OCI-LY7 (cell line): Measurements from ENCODE around the gene ENHO. TPM values are rescaled to one million over a fixed set of nuclear protein-coding genes. Genes with fewer than 3 reads are reported as not detected.

ENCODE experiments used
- BruUV-seq: library from RNA; stranded (reverse); fragments of 400-500 nt; replicated peaks from 2 replicates; lab custom pipeline; 2021; lab: Mats Ljungman, UMichigan
- CTCF ChIA-PET: fragments of 300-600 bp; sonication (Branson Sonifier 250); formaldehyde crosslinking; loops from one replicate; lab custom pipeline; 2022; ENCODE audit warnings: antibody characterized with exemption; ENCODE audit not compliant: unreplicated experiment; lab: Charles Lee
- POLR2A ChIA-PET: fragments of 300-600 bp; sonication (Branson Sonifier 250); formaldehyde crosslinking; loops from one replicate; lab custom pipeline; 2022; ENCODE audit warnings: antibody characterized with exemption; lab: Charles Lee
- DNase-seq: peaks from one replicate; pipeline ENCODE4 v3.0.0-alpha.2; 2015; ENCODE audit warnings: low spot score
- H2AFZ ChIP-seq: fragments of 200-600 bp; sonication (generic), shearing (Covaris generic); 2 replicates; pipeline ENCODE4 v1.6.1; 2014; ENCODE audit warnings: mild to moderate bottlenecking, antibody characterized with exemption, low read length, moderate library complexity
- H3K27ac ChIP-seq: fragments of 200-600 bp; sonication (generic); 2 replicates; pipeline ENCODE4 v1.5.1; 2014; ENCODE audit warnings: mixed run types, low read depth, mild to moderate bottlenecking, moderate library complexity, low read length, inconsistent platforms; ENCODE audit not compliant: poor library complexity, severe bottlenecking
- H3K36me3 ChIP-seq: fragments of 200-600 bp; sonication (generic); 2 replicates; pipeline ENCODE4 v1.6.1; 2014; ENCODE audit warnings: mild to moderate bottlenecking, antibody characterized with exemption, low read length, moderate library complexity, mixed read lengths; ENCODE audit not compliant: insufficient read depth
- H3K4me1 ChIP-seq: fragments of 200-600 bp; sonication (generic); 2 replicates; pipeline ENCODE4 v1.5.1; 2014; ENCODE audit warnings: mild to moderate bottlenecking, low read length; ENCODE audit not compliant: insufficient read depth, poor library complexity, severe bottlenecking
- H3K4me2 ChIP-seq: fragments of 200-600 bp; sonication (generic); 2 replicates; pipeline ENCODE4 v1.6.1; 2014; ENCODE audit warnings: mild to moderate bottlenecking, low read length
- H3K4me3 ChIP-seq: fragments of 200-600 bp; sonication (generic); 2 replicates; pipeline ENCODE4 v1.5.1; 2014; ENCODE audit warnings: mild to moderate bottlenecking, low read depth, low read length; ENCODE audit not compliant: poor library complexity, severe bottlenecking
- H3K79me2 ChIP-seq: fragments of 200-600 bp; sonication (generic); 2 replicates; pipeline ENCODE4 v1.6.1; 2016; ENCODE audit warnings: low read depth, mild to moderate bottlenecking, low read length, moderate library complexity, mixed read lengths; ENCODE audit not compliant: insufficient read depth
- H3K9me2 ChIP-seq: fragments of 200-600 bp; sonication (generic); 2 replicates; pipeline ENCODE4 v1.6.1; 2016; ENCODE audit warnings: mild to moderate bottlenecking, low read length, mixed read lengths; ENCODE audit not compliant: insufficient read depth
- H3K9me3 ChIP-seq: fragments of 200-600 bp; sonication (generic); 2 replicates; pipeline ENCODE4 v1.6.1; 2014; ENCODE audit warnings: mild to moderate bottlenecking, mixed run types, low read length, mixed read lengths
- H4K20me1 ChIP-seq: fragments of 200-600 bp; sonication (generic); 2 replicates; pipeline ENCODE4 v1.6.1; 2014; ENCODE audit warnings: mild to moderate bottlenecking, antibody characterized with exemption, low read length, moderate library complexity, mixed read lengths; ENCODE audit not compliant: insufficient read depth
- CTCF ChIP-seq: fragments of 200-600 bp; sonication (generic); conservative IDR thresholded peaks from 2 replicates; pipeline ENCODE4 v1.5.1; 2014; ENCODE audit warnings: mild to moderate bottlenecking, antibody characterized with exemption, low read length, moderate library complexity, mixed read lengths
- EZH2phosphoT487 ChIP-seq: fragments of 200-600 bp; sonication (generic); IDR thresholded peaks from 2 replicates; pipeline ENCODE4 v1.6.1; 2018; ENCODE audit warnings: low read depth, borderline replicate concordance, mild to moderate bottlenecking, mixed run types, antibody characterized with exemption, low read length, moderate library complexity, mixed read lengths
- intact Hi-C: fragments of 100-400 bp; cut with micrococcal nuclease; formaldehyde crosslinking; loops from one replicate; pipeline ENCODE4 v1.10.0; 2022; ENCODE audit not compliant: unreplicated experiment
- total RNA-seq, 2 experiments: library from RNA; depleted of rRNA in 1 of 2; stranded (reverse); fragments of >200 nt in 1 of 2; shearing (Covaris generic) in 1 of 2; gene quantifications; 2 replicates each; pipeline ENCODE4 v1.2.3, GENCODE V29; 2014 to 2022

ENHO gene
- total RNA-seq, 2 experiments from 2014 or later: 0.91 TPM; not detected in 1

GRCh38 chr9:34568133-34568532 is 45.3 kb upstream of the ENHO start:
- no peak overlapping the region for H3K4me3 ChIP-seq
- BruUV-seq: no TSS peak
- H4K20me1 ChIP-seq: no peaks in the 10 kb centered on the region
- no peaks in the 10 kb centered on the region for H3K9me3 ChIP-seq
- DNase-seq: no peak
- CTCF ChIA-PET: no interaction called here
- no peaks in the 10 kb centered on the region for H3K4me1 ChIP-seq
- no peaks in the 10 kb centered on the region for H3K79me2 ChIP-seq
- TF ChIP-seq CTCF: no peak
- no peak for TF ChIP-seq EZH2phosphoT487
- H3K4me2 ChIP-seq: no peak overlapping the region
- POLR2A ChIA-PET: no interaction called here
- H3K27ac ChIP-seq: no peak overlapping the region
- intact Hi-C loops: no loop called here
- no peaks in the 10 kb centered on the region for H3K36me3 ChIP-seq
- H3K9me2 ChIP-seq: no peaks in the 10 kb centered on the region
- no peak overlapping the region for H2AFZ ChIP-seq

- no TSS peak for BruUV-seq
- Histone ChIP-seq H4K20me1 (no peaks in the 10 kb centered on the region), H3K4me3 (no peak overlapping the region), H3K79me2 (no peaks in the 10 kb centered on the region), H3K36me3 (no peaks in the 10 kb centered on the region), H2AFZ (no peak overlapping the region), H3K9me2 (no peaks in the 10 kb centered on the region), H3K27ac (no peak overlapping the region), H3K9me3 (peaks cover 5% of the 10 kb centered on the region; the same call in 1 of the 2 replicates), H3K4me2 (no peak overlapping the region), H3K4me1 (no peaks in the 10 kb centered on the region)
- POLR2A ChIA-PET: no interaction called here
- CTCF ChIA-PET: no interaction called here
- intact Hi-C loops: no loop called here
- DNase-seq: no peak
- TF ChIP-seq CTCF: no peak
Observed at GRCh38 chr9:34566972-34567371, 44.2 kb upstream of the ENHO start.

- H3K27ac ChIP-seq: no peak overlapping the region
- H3K9me3 ChIP-seq: peaks cover 9% of the 10 kb centered on the region; the same call in 1 of the 2 replicates
- BruUV-seq: no TSS peak
- H3K4me3 ChIP-seq: no peak overlapping the region
- no peak for DNase-seq
- H3K4me1 ChIP-seq: no peaks in the 10 kb centered on the region
- H3K4me2 ChIP-seq: no peak overlapping the region
- TF ChIP-seq CTCF (no peak), EZH2phosphoT487 (no peak)
- ChIA-PET CTCF (no interaction called here), POLR2A (no interaction called here)
- H3K79me2 ChIP-seq: no peaks in the 10 kb centered on the region
- no peaks in the 10 kb centered on the region for H3K36me3 ChIP-seq
- H3K9me2 ChIP-seq: no peaks in the 10 kb centered on the region
- no peaks in the 10 kb centered on the region for H4K20me1 ChIP-seq
- intact Hi-C loops: no loop called here
- no peak overlapping the region for H2AFZ ChIP-seq
Observed at GRCh38 chr9:34566322-34566721, 43.5 kb upstream of the ENHO start.
